HCT116 (cell line): ENCODE results near the gene CRYBB1. TPM values are rescaled to one million over a fixed set of nuclear protein-coding genes. Genes with fewer than 3 reads are reported as not detected.
A peak's percentile ranks its signal among the peaks of the same experiment; 100 is the strongest.

Experiments used
- ATAC-seq: fragments of 200-7000 bp; cut with Tn5 transposase; 2 replicates; pipeline ENCODE4 v1.9.1; 2020; ENCODE audit warnings: mild to moderate bottlenecking, moderate library complexity
- BruUV-seq: library from RNA; stranded (reverse); fragments of 400-500 nt; replicated peaks from 2 replicates; lab custom pipeline; 2021; lab: Mats Ljungman, UMichigan
- CTCF ChIA-PET: fragments of 300-600 bp; sonication (Branson Sonifier 250); formaldehyde crosslinking; loops from one replicate; lab custom pipeline; 2021; ENCODE audit warnings: antibody characterized with exemption; lab: Charles Lee
- POLR2A ChIA-PET: fragments of 300-600, 350-600 bp; sonication (Branson Sonifier 250); formaldehyde crosslinking; loops from one replicate; lab custom pipeline; 2021; ENCODE audit warnings: antibody characterized with exemption; lab: Charles Lee
- RAD21 ChIA-PET, 2 experiments: fragments of 300-600 bp; sonication (Branson Sonifier 250); formaldehyde crosslinking; loops; one replicate each; lab custom pipeline; 2023; ENCODE audit warnings: low total read pairs in 2 of 2; ENCODE audit not compliant: uncharacterized antibody in 2 of 2, unreplicated experiment in 2 of 2, low non-redundant PET in 1 of 2; lab: Charles Lee
- DNase-seq: peaks from one replicate; pipeline ENCODE4 v3.0.0-alpha.2; 2010; ENCODE audit warnings: low read depth, low spot score
- H2AFZ ChIP-seq: fragments of 200-600 bp; shearing (Covaris generic), sonication (generic); 2 replicates; pipeline ENCODE4 v1.6.1; 2017; ENCODE audit warnings: low read depth, mixed run types, mixed read lengths, antibody characterized with exemption, low read length; ENCODE audit not compliant: poor library complexity, severe bottlenecking
- H3K27ac ChIP-seq: 2 replicates; pipeline ENCODE4 v1.5.1; 2012; ENCODE audit warnings: low read depth, low read length
- H3K27me3 ChIP-seq: fragments of 200-600 bp; sonication (generic); 2 replicates; pipeline ENCODE4 v1.6.1; 2016; ENCODE audit warnings: mixed run types, low read length, mixed read lengths; ENCODE audit not compliant: insufficient read depth
- H3K36me3 ChIP-seq, 2 experiments: fragments of 200-500 bp in 1 of 2; fragments of 200-600 bp in 1 of 2; sonication (Bioruptor generic) in 1 of 2; sonication (generic) in 1 of 2; 2 replicates each; pipeline versions ENCODE4 v1.5.1 to v1.6.1; 2014 to 2016; ENCODE audit warnings: low read length in 2 of 2, inconsistent platforms in 1 of 2, mixed read lengths in 1 of 2, mixed run types in 1 of 2; ENCODE audit not compliant: insufficient read depth in 2 of 2, control insufficient read depth in 1 of 2
- H3K4me1 ChIP-seq, 2 experiments: fragments of 200-600 bp in 1 of 2; sonication (generic) in 1 of 2; 2 replicates each; pipeline versions ENCODE4 v1.5.1 to v1.6.1; 2012 to 2017; ENCODE audit warnings: low read length in 2 of 2, inconsistent platforms in 1 of 2, mild to moderate bottlenecking in 1 of 2, mixed read lengths in 1 of 2, mixed run types in 1 of 2, moderate library complexity in 1 of 2; ENCODE audit not compliant: insufficient read depth in 2 of 2, control insufficient read depth in 1 of 2
- H3K4me2 ChIP-seq: fragments of 200-600 bp; sonication (generic); 2 replicates; pipeline ENCODE4 v1.6.1; 2017; ENCODE audit warnings: mixed run types, low read length, mixed read lengths
- H3K4me3 ChIP-seq, 2 experiments: fragments of 200-600 bp in 1 of 2; sonication (generic) in 1 of 2; replicated peaks in 1 of 2; 2 replicates each; pipeline ENCODE4 v1.5.1; 2011 to 2016; ENCODE audit warnings: low read length in 2 of 2, control low read depth in 1 of 2, low read depth in 1 of 2, mild to moderate bottlenecking in 1 of 2, mixed read lengths in 1 of 2, mixed run types in 1 of 2
- H3K79me2 ChIP-seq: fragments of 200-600 bp; sonication (generic); 2 replicates; pipeline ENCODE4 v1.6.1; 2017; ENCODE audit warnings: mild to moderate bottlenecking, mixed run types, low read length, moderate library complexity, mixed read lengths; ENCODE audit not compliant: insufficient read depth
- H3K9ac ChIP-seq: fragments of 200-600 bp; sonication (generic); 2 replicates; pipeline ENCODE4 v1.6.1; 2016; ENCODE audit warnings: low read length, mixed read lengths
- H3K9me2 ChIP-seq: fragments of 200-600 bp; sonication (generic), shearing (Covaris generic); 2 replicates; pipeline ENCODE4 v1.6.1; 2017; ENCODE audit warnings: mixed run types, mild to moderate bottlenecking, moderate library complexity; ENCODE audit not compliant: insufficient read depth
- H3K9me3 ChIP-seq, 2 experiments: fragments of 200-500 bp in 1 of 2; fragments of 200-600 bp in 1 of 2; sonication (Bioruptor generic) in 1 of 2; sonication (generic) in 1 of 2; 2 replicates each; pipeline ENCODE4 v1.6.1; 2014 to 2017; ENCODE audit warnings: low read length in 2 of 2, mixed read lengths in 2 of 2, inconsistent platforms in 1 of 2, low read depth in 1 of 2, mild to moderate bottlenecking in 1 of 2, mixed run types in 1 of 2, moderate library complexity in 1 of 2; ENCODE audit not compliant: control insufficient read depth in 1 of 2, insufficient read depth in 1 of 2
- H4K20me1 ChIP-seq: fragments of 200-600 bp; sonication (generic), shearing (Covaris generic); 2 replicates; pipeline ENCODE4 v1.6.1; 2017; ENCODE audit warnings: mixed run types, mild to moderate bottlenecking, moderate library complexity; ENCODE audit not compliant: insufficient read depth
- ATF3 ChIP-seq: IDR thresholded peaks from 2 replicates; pipeline ENCODE4 v1.6.1; 2012
- CTCF ChIP-seq, 3 experiments: fragments of 200-600 bp in 1 of 3; sonication (generic) in 1 of 3; IDR thresholded peaks in 2 of 3; conservative IDR thresholded peaks in 1 of 3; 2 replicates each; pipeline ENCODE4 v1.5.1; 2012 to 2017; ENCODE audit warnings: low read depth in 2 of 3, low read length in 2 of 3, antibody characterized with exemption in 1 of 3, borderline replicate concordance in 1 of 3, control low read depth in 1 of 3, mild to moderate bottlenecking in 1 of 3, mixed read lengths in 1 of 3, mixed run types in 1 of 3, moderate library complexity in 1 of 3; ENCODE audit not compliant: insufficient read depth in 1 of 3
- ELF1 ChIP-seq: IDR thresholded peaks from 2 replicates; pipeline ENCODE4 v1.6.1; 2012; ENCODE audit warnings: low read depth, borderline replicate concordance
- EZH2 ChIP-seq: fragments of 200-600 bp; sonication (generic); IDR thresholded peaks from 2 replicates; pipeline ENCODE4 v1.6.1; 2017; ENCODE audit warnings: antibody characterized with exemption, mixed run types
- JUND ChIP-seq: IDR thresholded peaks from 2 replicates; pipeline ENCODE4 v1.6.1; 2012
- MAX ChIP-seq: IDR thresholded peaks from 2 replicates; pipeline ENCODE4 v1.6.1; 2012
- POLR2A ChIP-seq: IDR thresholded peaks from 2 replicates; pipeline ENCODE4 v1.7.0; 2011; ENCODE audit warnings: borderline replicate concordance; ENCODE audit not compliant: insufficient read depth, insufficient read length; ENCODE audit errors: extremely low read depth
- RAD21 ChIP-seq: IDR thresholded peaks from 2 replicates; pipeline ENCODE4 v1.6.1; 2012; ENCODE audit warnings: low read depth, mild to moderate bottlenecking
- SIN3A ChIP-seq: IDR thresholded peaks from 2 replicates; pipeline ENCODE4 v1.6.1; 2012; ENCODE audit warnings: low read depth
- SP1 ChIP-seq: IDR thresholded peaks from 2 replicates; pipeline ENCODE4 v1.6.1; 2012; ENCODE audit warnings: low read depth
- YY1 ChIP-seq: IDR thresholded peaks from 2 replicates; pipeline ENCODE4 v1.6.1; 2011; ENCODE audit warnings: low read length, low read depth, moderate library complexity, mild to moderate bottlenecking; ENCODE audit not compliant: insufficient replicate concordance; ENCODE audit errors: extremely low read depth
- ZFX ChIP-seq: fragments of 450-650 bp; IDR thresholded peaks from 2 replicates; pipeline ENCODE4 v1.6.1; 2017
- ZNF274 ChIP-seq: fragments of 200-500 bp; sonication (Bioruptor generic); IDR thresholded peaks from 2 replicates; pipeline ENCODE4 v1.6.1; 2014; ENCODE audit warnings: mild to moderate bottlenecking, low read depth, low read length, inconsistent platforms
- intact Hi-C: fragments of 100-400 bp; cut with micrococcal nuclease; formaldehyde crosslinking; loops from 2 replicates; pipeline ENCODE4 v1.10.0; 2022
- total RNA-seq: library from RNA; stranded (reverse); gene quantifications from one replicate; pipeline ENCODE4 v1.2.1, GENCODE V29; 2021; ENCODE audit not compliant: unreplicated experiment

The CRYBB1 gene
- total RNA-seq, 1 experiment from 2014 or later, result not detected

- TF ChIP-seq EZH2 (no peak), SP1 (no peak), MAX (no peak), POLR2A (no peak), CTCF (IDR thresholded peaks at IDR 0.05 in 2 of 3, conservative IDR thresholded peaks at IDR 0.05 in 1 of 3; ENCODE audit: borderline replicate concordance in 1 of 3, insufficient read depth in 1 of 3, low read depth in 2 of 3, low read length in 2 of 3) (no peak), RAD21 (no peak), JUND (no peak), ZNF274 (no peak)
- Histone ChIP-seq H2AFZ (no peak overlapping the region), H3K9ac (no peak overlapping the region), H3K4me3 (no peak overlapping the region), H3K4me2 (no peak overlapping the region), H4K20me1 (no peaks in the 10 kb centered on the region), H3K4me1 (peaks cover 6 to 9% of the 10 kb centered on the region in 2 experiments; a peak in 3 of 4 replicates), H3K9me2 (no peaks in the 10 kb centered on the region), H3K9me3 (no peaks in the 10 kb centered on the region), H3K36me3 (no peaks in the 10 kb centered on the region), H3K27me3 (no peaks in the 10 kb centered on the region), H3K27ac (no peak overlapping the region), H3K79me2 (peaks cover 6% of the 10 kb centered on the region; the same call in 1 of the 2 replicates)
- ATAC-seq (peak; percentile 46; the same call in 1 of the 2 replicates), DNase-seq (no peak)
- POLR2A ChIA-PET, result no interaction called here
- intact Hi-C loops, result no loop called here
- BruUV-seq, result no TSS peak
- RAD21 ChIA-PET, result no interaction called here
- CTCF ChIA-PET, result no interaction called here
These were observed 52.6 kb downstream of the CRYBB1 start for GRCh38 chr22:26565181-26565580.

- BruUV-seq, result no TSS peak
- no peaks in the 10 kb centered on the region for H3K36me3 ChIP-seq
- ChIA-PET RAD21 (no interaction called here), CTCF (no interaction called here), POLR2A (no interaction called here)
- DNase-seq (no peak), ATAC-seq (no peak)
- peaks cover 6% of the 10 kb centered on the region; the same call in 1 of the 2 replicates for H3K79me2 ChIP-seq
- no peak overlapping the region for H2AFZ ChIP-seq
- intact Hi-C loops, result no loop called here
- H3K27me3 ChIP-seq, result no peaks in the 10 kb centered on the region
- no peak overlapping the region for H3K4me3 ChIP-seq
- no peaks in the 10 kb centered on the region for H3K9me2 ChIP-seq
- H4K20me1 ChIP-seq, result no peaks in the 10 kb centered on the region
- TF ChIP-seq ZFX, result no peak
- no peak for TF ChIP-seq SIN3A
- no peak for TF ChIP-seq YY1
- no peak for TF ChIP-seq ATF3
- TF ChIP-seq ELF1, result no peak
- no peak for TF ChIP-seq RAD21
- no peak for TF ChIP-seq CTCF (IDR thresholded peaks at IDR 0.05 in 2 of 3, conservative IDR thresholded peaks at IDR 0.05 in 1 of 3; ENCODE audit: borderline replicate concordance in 1 of 3, insufficient read depth in 1 of 3, low read depth in 2 of 3, low read length in 2 of 3)
- no peaks in the 10 kb centered on the region for H3K9me3 ChIP-seq
- H3K4me1 ChIP-seq, result peaks cover 6 to 9% of the 10 kb centered on the region in 2 experiments; a peak in 3 of 4 replicates
- no peak overlapping the region for H3K9ac ChIP-seq
- H3K27ac ChIP-seq, result no peak overlapping the region
- no peak overlapping the region for H3K4me2 ChIP-seq
These were observed 53.2 kb downstream of the CRYBB1 start for GRCh38 chr22:26564672-26565071.
